ENCODE results near the gene AIFM3. TPM values are rescaled to one million over a fixed set of nuclear protein-coding genes. Genes with fewer than 3 reads are reported as not detected.

Gene AIFM3
- total RNA-seq, 1 experiment from 2014 or later: 2.6 TPM

DNA sequence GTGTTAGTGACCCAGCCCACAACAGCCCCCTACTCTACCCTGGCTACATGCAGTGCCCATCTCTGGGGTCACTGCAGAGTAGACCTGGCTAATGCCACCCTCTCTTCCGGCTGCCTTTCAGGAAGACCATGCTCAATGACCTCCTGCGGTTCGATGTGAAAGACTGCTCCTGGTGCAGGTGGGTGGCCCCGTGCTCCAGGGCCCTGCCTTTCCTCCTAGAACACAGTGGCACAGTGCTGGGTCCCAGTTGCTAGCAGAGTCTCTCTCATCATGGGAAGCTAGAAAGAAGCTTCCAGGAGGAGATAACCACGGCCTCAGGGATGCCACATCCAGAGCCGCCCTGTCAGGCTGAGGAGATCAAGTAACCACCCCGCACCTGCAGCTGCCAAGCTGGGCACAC lies 18.7 kb downstream of the AIFM3 start (continued):
- TF ChIP-seq, protein P1, sequence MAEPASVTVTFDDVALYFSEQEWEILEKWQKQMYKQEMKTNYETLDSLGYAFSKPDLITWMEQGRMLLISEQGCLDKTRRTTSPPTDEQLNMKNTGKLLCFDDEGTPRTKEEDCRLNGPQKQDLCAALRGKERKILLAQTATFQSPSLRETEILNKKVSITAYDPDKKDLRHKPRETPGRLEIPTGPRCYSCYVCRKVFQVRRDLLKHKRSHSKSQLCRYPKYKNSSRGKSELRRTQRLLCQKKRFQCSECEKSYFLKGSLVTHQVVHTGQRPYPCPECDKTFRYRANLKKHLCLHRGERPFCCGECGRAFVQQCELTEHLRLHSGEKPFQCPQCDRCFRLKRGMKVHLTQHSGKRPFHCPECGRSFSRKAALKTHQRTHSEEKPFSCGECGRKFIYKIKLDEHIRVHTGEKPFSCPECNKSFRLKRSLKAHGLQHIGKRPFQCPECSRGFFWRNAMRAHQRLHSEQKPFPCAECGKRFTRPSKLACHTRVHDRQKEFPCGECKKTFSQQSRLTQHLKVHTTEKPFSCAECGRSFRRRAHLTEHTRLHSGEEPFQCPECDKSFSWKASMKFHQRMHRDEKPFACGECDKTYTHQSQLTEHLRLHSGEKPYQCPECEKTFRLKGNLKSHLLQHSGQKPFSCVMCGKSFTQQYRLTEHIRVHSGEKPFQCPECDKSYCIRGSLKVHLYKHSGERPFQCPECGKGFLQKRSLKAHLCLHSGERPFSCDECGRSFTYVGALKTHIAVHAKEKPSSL (CRISPR knock-in tag; conservative IDR thresholded peaks at IDR 0.05): no peak
- TF ChIP-seq, protein P2, sequence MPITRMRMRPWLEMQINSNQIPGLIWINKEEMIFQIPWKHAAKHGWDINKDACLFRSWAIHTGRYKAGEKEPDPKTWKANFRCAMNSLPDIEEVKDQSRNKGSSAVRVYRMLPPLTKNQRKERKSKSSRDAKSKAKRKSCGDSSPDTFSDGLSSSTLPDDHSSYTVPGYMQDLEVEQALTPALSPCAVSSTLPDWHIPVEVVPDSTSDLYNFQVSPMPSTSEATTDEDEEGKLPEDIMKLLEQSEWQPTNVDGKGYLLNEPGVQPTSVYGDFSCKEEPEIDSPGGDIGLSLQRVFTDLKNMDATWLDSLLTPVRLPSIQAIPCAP (CRISPR knock-in tag; IDR thresholded peaks at IDR 0.05): no peak
- TF ChIP-seq, protein P3, sequence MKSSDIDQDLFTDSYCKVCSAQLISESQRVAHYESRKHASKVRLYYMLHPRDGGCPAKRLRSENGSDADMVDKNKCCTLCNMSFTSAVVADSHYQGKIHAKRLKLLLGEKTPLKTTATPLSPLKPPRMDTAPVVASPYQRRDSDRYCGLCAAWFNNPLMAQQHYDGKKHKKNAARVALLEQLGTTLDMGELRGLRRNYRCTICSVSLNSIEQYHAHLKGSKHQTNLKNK (CRISPR knock-in tag; IDR thresholded peaks at IDR 0.05): no peak
- TF ChIP-seq, protein P4, sequence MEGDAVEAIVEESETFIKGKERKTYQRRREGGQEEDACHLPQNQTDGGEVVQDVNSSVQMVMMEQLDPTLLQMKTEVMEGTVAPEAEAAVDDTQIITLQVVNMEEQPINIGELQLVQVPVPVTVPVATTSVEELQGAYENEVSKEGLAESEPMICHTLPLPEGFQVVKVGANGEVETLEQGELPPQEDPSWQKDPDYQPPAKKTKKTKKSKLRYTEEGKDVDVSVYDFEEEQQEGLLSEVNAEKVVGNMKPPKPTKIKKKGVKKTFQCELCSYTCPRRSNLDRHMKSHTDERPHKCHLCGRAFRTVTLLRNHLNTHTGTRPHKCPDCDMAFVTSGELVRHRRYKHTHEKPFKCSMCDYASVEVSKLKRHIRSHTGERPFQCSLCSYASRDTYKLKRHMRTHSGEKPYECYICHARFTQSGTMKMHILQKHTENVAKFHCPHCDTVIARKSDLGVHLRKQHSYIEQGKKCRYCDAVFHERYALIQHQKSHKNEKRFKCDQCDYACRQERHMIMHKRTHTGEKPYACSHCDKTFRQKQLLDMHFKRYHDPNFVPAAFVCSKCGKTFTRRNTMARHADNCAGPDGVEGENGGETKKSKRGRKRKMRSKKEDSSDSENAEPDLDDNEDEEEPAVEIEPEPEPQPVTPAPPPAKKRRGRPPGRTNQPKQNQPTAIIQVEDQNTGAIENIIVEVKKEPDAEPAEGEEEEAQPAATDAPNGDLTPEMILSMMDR (IDR thresholded peaks at IDR 0.05): no peak
- no peak for TF ChIP-seq CREM (CRISPR knock-in tag; IDR thresholded peaks at IDR 0.05)

DNA sequence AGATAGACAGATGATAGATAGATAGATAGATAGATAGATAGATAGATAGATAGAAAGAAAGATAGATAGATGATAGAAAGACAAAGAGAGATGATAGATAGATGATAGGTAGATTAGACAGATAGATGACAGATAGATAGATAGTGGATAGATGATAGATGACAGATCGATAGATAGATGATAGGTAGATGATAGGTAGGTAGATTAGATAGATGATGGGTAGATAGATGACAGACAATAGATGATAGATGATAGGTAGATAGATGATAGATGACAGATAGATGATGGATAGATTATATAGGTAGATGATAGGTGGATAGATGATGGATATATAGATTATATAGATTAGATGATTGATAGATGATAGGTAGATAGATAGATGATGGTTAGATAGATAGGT lies 19.3 kb downstream of the AIFM3 start:
- Mint-ChIP-seq H3K36me3 (peaks cover 19% of the 10 kb centered on the region), H3K9me3 (no peaks in the 10 kb centered on the region), H3K27ac (no peak overlapping the region), H3K27me3 (ENCODE audit: low read depth) (peaks cover 6% of the 10 kb centered on the region), H3K4me1 (peaks cover 10% of the 10 kb centered on the region), H3K4me3 (no peak overlapping the region)
- POLR2A ChIA-PET: no interaction called here
- no peak for DNase-seq (ENCODE audit: low spot score)
- no peak for ATAC-seq
- CTCF ChIA-PET: no interaction called here
- TF ChIP-seq TEAD1 (CRISPR knock-in tag; IDR thresholded peaks at IDR 0.05): no peak
- TF ChIP-seq KAT7 (CRISPR knock-in tag; IDR thresholded peaks at IDR 0.05; ENCODE audit: borderline replicate concordance): no peak
- TF ChIP-seq FOXP1 (CRISPR knock-in tag; IDR thresholded peaks at IDR 0.05; ENCODE audit: borderline replicate concordance): no peak
- TF ChIP-seq, protein P5, sequence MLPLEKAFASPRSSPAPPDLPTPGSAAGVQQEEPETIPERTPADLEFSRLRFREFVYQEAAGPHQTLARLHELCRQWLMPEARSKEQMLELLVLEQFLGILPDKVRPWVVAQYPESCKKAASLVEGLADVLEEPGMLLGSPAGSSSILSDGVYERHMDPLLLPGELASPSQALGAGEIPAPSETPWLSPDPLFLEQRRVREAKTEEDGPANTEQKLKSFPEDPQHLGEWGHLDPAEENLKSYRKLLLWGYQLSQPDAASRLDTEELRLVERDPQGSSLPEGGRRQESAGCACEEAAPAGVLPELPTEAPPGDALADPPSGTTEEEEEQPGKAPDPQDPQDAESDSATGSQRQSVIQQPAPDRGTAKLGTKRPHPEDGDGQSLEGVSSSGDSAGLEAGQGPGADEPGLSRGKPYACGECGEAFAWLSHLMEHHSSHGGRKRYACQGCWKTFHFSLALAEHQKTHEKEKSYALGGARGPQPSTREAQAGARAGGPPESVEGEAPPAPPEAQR (CRISPR knock-in tag; IDR thresholded peaks at IDR 0.05): no peak
- TF ChIP-seq HMGA2 (CRISPR knock-in tag; IDR thresholded peaks at IDR 0.05): no peak
- no peak for TF ChIP-seq CREB1 (CRISPR knock-in tag; IDR thresholded peaks at IDR 0.05)
- TF ChIP-seq, protein P6, sequence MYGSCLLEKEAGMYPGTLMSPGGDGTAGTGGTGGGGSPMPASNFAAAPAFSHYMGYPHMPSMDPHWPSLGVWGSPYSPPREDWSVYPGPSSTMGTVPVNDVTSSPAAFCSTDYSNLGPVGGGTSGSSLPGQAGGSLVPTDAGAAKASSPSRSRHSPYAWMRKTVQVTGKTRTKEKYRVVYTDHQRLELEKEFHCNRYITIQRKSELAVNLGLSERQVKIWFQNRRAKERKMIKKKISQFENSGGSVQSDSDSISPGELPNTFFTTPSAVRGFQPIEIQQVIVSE (CRISPR knock-in tag; IDR thresholded peaks at IDR 0.05; ENCODE audit: borderline replicate concordance): no peak
- TF ChIP-seq TCF7 (CRISPR knock-in tag; IDR thresholded peaks at IDR 0.05; ENCODE audit: low read depth): no peak
- TF ChIP-seq, protein P7, sequence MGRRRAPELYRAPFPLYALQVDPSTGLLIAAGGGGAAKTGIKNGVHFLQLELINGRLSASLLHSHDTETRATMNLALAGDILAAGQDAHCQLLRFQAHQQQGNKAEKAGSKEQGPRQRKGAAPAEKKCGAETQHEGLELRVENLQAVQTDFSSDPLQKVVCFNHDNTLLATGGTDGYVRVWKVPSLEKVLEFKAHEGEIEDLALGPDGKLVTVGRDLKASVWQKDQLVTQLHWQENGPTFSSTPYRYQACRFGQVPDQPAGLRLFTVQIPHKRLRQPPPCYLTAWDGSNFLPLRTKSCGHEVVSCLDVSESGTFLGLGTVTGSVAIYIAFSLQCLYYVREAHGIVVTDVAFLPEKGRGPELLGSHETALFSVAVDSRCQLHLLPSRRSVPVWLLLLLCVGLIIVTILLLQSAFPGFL (CRISPR knock-in tag; IDR thresholded peaks at IDR 0.05; ENCODE audit: borderline replicate concordance): no peak
- TF ChIP-seq MYBL2 (CRISPR knock-in tag; IDR thresholded peaks at IDR 0.05): no peak
- TF ChIP-seq RORB (CRISPR knock-in tag; IDR thresholded peaks at IDR 0.05): no peak
- TF ChIP-seq CBFB (CRISPR knock-in tag; IDR thresholded peaks at IDR 0.05; ENCODE audit: low read depth): no peak
- TF ChIP-seq, protein P8, sequence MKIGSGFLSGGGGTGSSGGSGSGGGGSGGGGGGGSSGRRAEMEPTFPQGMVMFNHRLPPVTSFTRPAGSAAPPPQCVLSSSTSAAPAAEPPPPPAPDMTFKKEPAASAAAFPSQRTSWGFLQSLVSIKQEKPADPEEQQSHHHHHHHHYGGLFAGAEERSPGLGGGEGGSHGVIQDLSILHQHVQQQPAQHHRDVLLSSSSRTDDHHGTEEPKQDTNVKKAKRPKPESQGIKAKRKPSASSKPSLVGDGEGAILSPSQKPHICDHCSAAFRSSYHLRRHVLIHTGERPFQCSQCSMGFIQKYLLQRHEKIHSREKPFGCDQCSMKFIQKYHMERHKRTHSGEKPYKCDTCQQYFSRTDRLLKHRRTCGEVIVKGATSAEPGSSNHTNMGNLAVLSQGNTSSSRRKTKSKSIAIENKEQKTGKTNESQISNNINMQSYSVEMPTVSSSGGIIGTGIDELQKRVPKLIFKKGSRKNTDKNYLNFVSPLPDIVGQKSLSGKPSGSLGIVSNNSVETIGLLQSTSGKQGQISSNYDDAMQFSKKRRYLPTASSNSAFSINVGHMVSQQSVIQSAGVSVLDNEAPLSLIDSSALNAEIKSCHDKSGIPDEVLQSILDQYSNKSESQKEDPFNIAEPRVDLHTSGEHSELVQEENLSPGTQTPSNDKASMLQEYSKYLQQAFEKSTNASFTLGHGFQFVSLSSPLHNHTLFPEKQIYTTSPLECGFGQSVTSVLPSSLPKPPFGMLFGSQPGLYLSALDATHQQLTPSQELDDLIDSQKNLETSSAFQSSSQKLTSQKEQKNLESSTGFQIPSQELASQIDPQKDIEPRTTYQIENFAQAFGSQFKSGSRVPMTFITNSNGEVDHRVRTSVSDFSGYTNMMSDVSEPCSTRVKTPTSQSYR (CRISPR knock-in tag; IDR thresholded peaks at IDR 0.05): no peak
- TF ChIP-seq, protein P9, sequence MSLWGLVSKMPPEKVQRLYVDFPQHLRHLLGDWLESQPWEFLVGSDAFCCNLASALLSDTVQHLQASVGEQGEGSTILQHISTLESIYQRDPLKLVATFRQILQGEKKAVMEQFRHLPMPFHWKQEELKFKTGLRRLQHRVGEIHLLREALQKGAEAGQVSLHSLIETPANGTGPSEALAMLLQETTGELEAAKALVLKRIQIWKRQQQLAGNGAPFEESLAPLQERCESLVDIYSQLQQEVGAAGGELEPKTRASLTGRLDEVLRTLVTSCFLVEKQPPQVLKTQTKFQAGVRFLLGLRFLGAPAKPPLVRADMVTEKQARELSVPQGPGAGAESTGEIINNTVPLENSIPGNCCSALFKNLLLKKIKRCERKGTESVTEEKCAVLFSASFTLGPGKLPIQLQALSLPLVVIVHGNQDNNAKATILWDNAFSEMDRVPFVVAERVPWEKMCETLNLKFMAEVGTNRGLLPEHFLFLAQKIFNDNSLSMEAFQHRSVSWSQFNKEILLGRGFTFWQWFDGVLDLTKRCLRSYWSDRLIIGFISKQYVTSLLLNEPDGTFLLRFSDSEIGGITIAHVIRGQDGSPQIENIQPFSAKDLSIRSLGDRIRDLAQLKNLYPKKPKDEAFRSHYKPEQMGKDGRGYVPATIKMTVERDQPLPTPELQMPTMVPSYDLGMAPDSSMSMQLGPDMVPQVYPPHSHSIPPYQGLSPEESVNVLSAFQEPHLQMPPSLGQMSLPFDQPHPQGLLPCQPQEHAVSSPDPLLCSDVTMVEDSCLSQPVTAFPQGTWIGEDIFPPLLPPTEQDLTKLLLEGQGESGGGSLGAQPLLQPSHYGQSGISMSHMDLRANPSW (CRISPR knock-in tag; conservative IDR thresholded peaks at IDR 0.05; ENCODE audit: low read depth): no peak

Measured in WTC11 (cell line).